HEK293 (cell line): ENCODE data around the gene HNRNPL.

Experiments
- FEZF1 ChIP-seq: fragments of 450-650 bp; formaldehyde crosslinking; IDR thresholded peaks from 2 replicates; pipeline ENCODE4 v1.5.1; 2016; ENCODE audit warnings: missing biosample characterization, missing genetic modification characterization
- HOXD13 ChIP-seq: sonication (generic); formaldehyde crosslinking; IDR thresholded peaks from 2 replicates; pipeline ENCODE4 v1.8.0; 2022; ENCODE audit warnings: missing genetic modification reagents, borderline replicate concordance
- IKZF3 ChIP-seq: fragments of 450-650 bp; IDR thresholded peaks from 2 replicates; pipeline ENCODE4 v1.5.0; 2018; ENCODE audit warnings: missing biosample characterization, mild to moderate bottlenecking, missing genetic modification characterization, moderate library complexity
- KLF16 ChIP-seq: fragments of 450-650 bp; formaldehyde crosslinking; IDR thresholded peaks from 2 replicates; pipeline ENCODE4 v1.5.1; 2017; ENCODE audit warnings: missing biosample characterization, missing genetic modification characterization
- KLF9 ChIP-seq: fragments of 450-650 bp; formaldehyde crosslinking; IDR thresholded peaks from 2 replicates; pipeline ENCODE4 v1.5.1; 2016; ENCODE audit warnings: missing biosample characterization, missing genetic modification characterization, low read depth
- MYNN ChIP-seq: fragments of 450-650 bp; formaldehyde crosslinking; IDR thresholded peaks from 2 replicates; pipeline ENCODE4 v1.5.1; 2016; ENCODE audit warnings: missing biosample characterization, missing genetic modification characterization, borderline replicate concordance
- MZF1 ChIP-seq: fragments of 450-650 bp; formaldehyde crosslinking; IDR thresholded peaks from 2 replicates; pipeline ENCODE4 v1.5.1; 2017; ENCODE audit warnings: missing biosample characterization, missing genetic modification characterization, borderline replicate concordance
- SP3 ChIP-seq: fragments of 450-650 bp; formaldehyde crosslinking; IDR thresholded peaks from 2 replicates; pipeline ENCODE4 v1.5.1; 2016; ENCODE audit warnings: missing biosample characterization, missing genetic modification characterization
- WT1 ChIP-seq: fragments of 450-650 bp; formaldehyde crosslinking; IDR thresholded peaks from 2 replicates; pipeline ENCODE4 v1.5.1; 2016; ENCODE audit warnings: missing biosample characterization, missing genetic modification characterization
- ZEB2 ChIP-seq: fragments of 450-650 bp; formaldehyde crosslinking; IDR thresholded peaks from 2 replicates; pipeline ENCODE4 v1.5.1; 2016; ENCODE audit warnings: missing biosample characterization, missing genetic modification characterization
- ZNF155 ChIP-seq: fragments of 450-650 bp; formaldehyde crosslinking; IDR thresholded peaks from 2 replicates; pipeline ENCODE4 v1.5.1; 2016; ENCODE audit warnings: missing biosample characterization, missing genetic modification characterization
- ZNF16 ChIP-seq: fragments of 450-650 bp; formaldehyde crosslinking; IDR thresholded peaks from 2 replicates; pipeline ENCODE4 v1.5.1; 2016; ENCODE audit warnings: low read depth, missing biosample characterization, missing genetic modification characterization
- ZNF248 ChIP-seq: fragments of 450-650 bp; formaldehyde crosslinking; IDR thresholded peaks from 2 replicates; pipeline ENCODE4 v1.5.1; 2017; ENCODE audit warnings: missing biosample characterization, missing genetic modification characterization
- ZNF266 ChIP-seq: fragments of 450-650 bp; formaldehyde crosslinking; IDR thresholded peaks from 2 replicates; pipeline ENCODE4 v1.5.1; 2016; ENCODE audit warnings: missing biosample characterization, missing genetic modification characterization, low read depth
- ZNF335 ChIP-seq: fragments of 450-650 bp; formaldehyde crosslinking; conservative IDR thresholded peaks from 2 replicates; pipeline ENCODE4 v1.5.1; 2016; ENCODE audit warnings: missing biosample characterization, missing genetic modification characterization
- ZNF426 ChIP-seq: fragments of 450-650 bp; formaldehyde crosslinking; IDR thresholded peaks from 2 replicates; pipeline ENCODE4 v1.5.1; 2017; ENCODE audit warnings: missing biosample characterization, missing genetic modification characterization, mild to moderate bottlenecking, inconsistent platforms, moderate library complexity
- ZNF600 ChIP-seq: fragments of 450-650 bp; formaldehyde crosslinking; IDR thresholded peaks from 2 replicates; pipeline ENCODE4 v1.5.1; 2016; ENCODE audit warnings: missing biosample characterization, missing genetic modification characterization
- ZNF610 ChIP-seq: fragments of 450-650 bp; formaldehyde crosslinking; IDR thresholded peaks from 2 replicates; pipeline ENCODE4 v1.5.1; 2016; ENCODE audit warnings: missing biosample characterization, missing genetic modification characterization, borderline replicate concordance
- ZNF658 ChIP-seq: fragments of 450-650 bp; formaldehyde crosslinking; IDR thresholded peaks from 2 replicates; pipeline ENCODE4; 2016; ENCODE audit warnings: missing biosample characterization, missing genetic modification characterization
- ZNF768 ChIP-seq: fragments of 450-650 bp; formaldehyde crosslinking; IDR thresholded peaks from 2 replicates; pipeline ENCODE4 v1.5.1; 2018; ENCODE audit warnings: missing biosample characterization, mild to moderate bottlenecking, missing genetic modification characterization
- ZNF785 ChIP-seq: fragments of 450-650 bp; formaldehyde crosslinking; IDR thresholded peaks from 2 replicates; pipeline ENCODE4 v1.5.1; 2016; ENCODE audit warnings: missing biosample characterization, missing genetic modification characterization
- ZNF837 ChIP-seq: fragments of 450-650 bp; formaldehyde crosslinking; IDR thresholded peaks from 2 replicates; pipeline ENCODE4 v1.5.1; 2016; ENCODE audit warnings: missing biosample characterization, missing genetic modification characterization
- ZSCAN23 ChIP-seq: fragments of 450-650 bp; formaldehyde crosslinking; IDR thresholded peaks from 2 replicates; pipeline ENCODE4 v1.5.1; 2016; ENCODE audit warnings: missing biosample characterization, missing genetic modification characterization
- TF ChIP-seq, protein P1 (sequence below): fragments of 450-650 bp; formaldehyde crosslinking; IDR thresholded peaks from 2 replicates; pipeline ENCODE4 v1.5.1; 2017; ENCODE audit warnings: missing biosample characterization, mild to moderate bottlenecking, missing genetic modification characterization, moderate library complexity
- TF ChIP-seq, protein P2 (sequence below): fragments of 450-650 bp; formaldehyde crosslinking; IDR thresholded peaks from 2 replicates; pipeline ENCODE4 v1.5.1; 2016; ENCODE audit warnings: missing biosample characterization, missing genetic modification characterization
- TF ChIP-seq, protein P3 (sequence below): fragments of 450-650 bp; formaldehyde crosslinking; IDR thresholded peaks from 2 replicates; pipeline ENCODE4 v1.5.1; 2017; ENCODE audit warnings: missing biosample characterization, missing genetic modification characterization
- TF ChIP-seq, protein P4 (sequence below): fragments of 450-650 bp; formaldehyde crosslinking; IDR thresholded peaks from 2 replicates; pipeline ENCODE4 v1.5.1; 2017; ENCODE audit warnings: missing biosample characterization, missing genetic modification characterization
- TF ChIP-seq, protein P5 (sequence below): fragments of 450-650 bp; formaldehyde crosslinking; IDR thresholded peaks from 2 replicates; pipeline ENCODE4 v1.5.1; 2016; ENCODE audit warnings: missing biosample characterization, missing genetic modification characterization
- TF ChIP-seq, protein P6 (sequence below): fragments of 450-650 bp; formaldehyde crosslinking; optimal IDR thresholded peaks from 2 replicates; pipeline ENCODE3; 2016; ENCODE audit warnings: missing biosample characterization, mild to moderate bottlenecking, missing genetic modification characterization

Gene HNRNPL

DNA sequence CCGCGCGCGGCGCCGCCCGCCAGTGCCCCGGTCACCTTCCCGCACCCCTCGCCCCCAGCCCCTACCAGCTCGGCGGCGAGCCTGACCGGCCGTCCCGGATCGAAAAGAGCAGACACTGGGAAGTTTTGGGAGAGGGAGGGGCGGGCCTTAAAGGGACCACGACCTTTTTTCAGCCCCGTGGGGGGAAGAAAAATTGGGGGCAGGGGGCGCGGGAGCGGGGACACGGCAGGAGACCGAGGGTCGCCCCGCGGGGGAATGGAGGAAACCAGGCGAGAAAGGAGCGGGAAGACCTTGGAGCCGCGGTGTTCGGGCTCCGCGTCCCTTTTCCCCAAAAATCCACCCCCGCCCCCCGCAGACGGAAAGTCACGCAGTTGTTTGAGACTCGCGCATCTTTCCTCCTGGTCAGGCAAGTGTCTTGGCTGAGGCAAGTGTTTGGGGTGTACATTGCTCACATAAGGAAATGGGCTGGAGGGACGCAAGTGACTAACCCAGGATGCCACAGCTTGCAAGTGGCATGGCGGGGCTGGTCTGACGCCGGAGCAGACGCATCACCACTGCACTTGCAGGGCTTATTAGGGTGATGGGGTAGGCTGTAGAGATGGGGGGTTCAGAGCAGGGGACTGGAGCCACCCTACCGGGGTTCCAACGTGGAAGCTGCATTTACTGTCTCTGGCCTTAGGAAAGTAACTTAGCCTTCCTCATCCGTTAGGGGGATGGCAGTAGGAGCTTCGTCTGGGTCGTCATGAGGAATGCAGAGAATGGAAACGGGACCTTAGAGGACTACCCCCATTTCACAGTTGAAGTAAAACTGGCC, 2.7 kb upstream of the HNRNPL start (continued):
- TF ChIP-seq, protein P1, sequence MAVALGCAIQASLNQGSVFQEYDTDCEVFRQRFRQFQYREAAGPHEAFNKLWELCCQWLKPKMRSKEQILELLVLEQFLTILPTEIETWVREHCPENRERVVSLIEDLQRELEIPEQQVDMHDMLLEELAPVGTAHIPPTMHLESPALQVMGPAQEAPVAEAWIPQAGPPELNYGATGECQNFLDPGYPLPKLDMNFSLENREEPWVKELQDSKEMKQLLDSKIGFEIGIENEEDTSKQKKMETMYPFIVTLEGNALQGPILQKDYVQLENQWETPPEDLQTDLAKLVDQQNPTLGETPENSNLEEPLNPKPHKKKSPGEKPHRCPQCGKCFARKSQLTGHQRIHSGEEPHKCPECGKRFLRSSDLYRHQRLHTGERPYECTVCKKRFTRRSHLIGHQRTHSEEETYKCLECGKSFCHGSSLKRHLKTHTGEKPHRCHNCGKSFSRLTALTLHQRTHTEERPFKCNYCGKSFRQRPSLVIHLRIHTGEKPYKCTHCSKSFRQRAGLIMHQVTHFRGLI (tag by site-specific recombination), result peak; percentile 72; the same call in 1 of the 2 replicates
- TF ChIP-seq KLF9 (tag by site-specific recombination) (peak; percentile 60), ZSCAN23 (tag by site-specific recombination) (0 out of 2 replicates have a peak, but pooled peaks have one; percentile 41), ZNF658 (tag by site-specific recombination) (no peak), FEZF1 (peak; percentile 15), ZNF785 (tag by site-specific recombination) (no peak), ZNF600 (tag by site-specific recombination) (peak; percentile 95), ZNF335 (tag by site-specific recombination) (peak; percentile 54), ZEB2 (tag by site-specific recombination) (peak; percentile 11; the same call in 1 of the 2 replicates), HOXD13 (CRISPR knock-in tag) (no peak), ZNF768 (tag by site-specific recombination) (no peak), KLF16 (tag by site-specific recombination) (peak; percentile 56; the same call in 1 of the 2 replicates), ZNF426 (tag by site-specific recombination) (no peak), ZNF248 (tag by site-specific recombination) (no peak), MZF1 (no peak), MYNN (tag by site-specific recombination) (no peak), ZNF155 (no peak), WT1 (tag by site-specific recombination) (0 out of 2 replicates have a peak, but pooled peaks have one; percentile 7), ZNF837 (no peak), ZNF16 (no peak), ZNF610 (tag by site-specific recombination) (0 out of 2 replicates have a peak, but pooled peaks have one; percentile 19), IKZF3 (tag by site-specific recombination) (0 out of 2 replicates have a peak, but pooled peaks have one; percentile 35), ZNF266 (no peak), SP3 (tag by site-specific recombination) (0 out of 2 replicates have a peak, but pooled peaks have one; percentile 3)
- TF ChIP-seq, protein P2, sequence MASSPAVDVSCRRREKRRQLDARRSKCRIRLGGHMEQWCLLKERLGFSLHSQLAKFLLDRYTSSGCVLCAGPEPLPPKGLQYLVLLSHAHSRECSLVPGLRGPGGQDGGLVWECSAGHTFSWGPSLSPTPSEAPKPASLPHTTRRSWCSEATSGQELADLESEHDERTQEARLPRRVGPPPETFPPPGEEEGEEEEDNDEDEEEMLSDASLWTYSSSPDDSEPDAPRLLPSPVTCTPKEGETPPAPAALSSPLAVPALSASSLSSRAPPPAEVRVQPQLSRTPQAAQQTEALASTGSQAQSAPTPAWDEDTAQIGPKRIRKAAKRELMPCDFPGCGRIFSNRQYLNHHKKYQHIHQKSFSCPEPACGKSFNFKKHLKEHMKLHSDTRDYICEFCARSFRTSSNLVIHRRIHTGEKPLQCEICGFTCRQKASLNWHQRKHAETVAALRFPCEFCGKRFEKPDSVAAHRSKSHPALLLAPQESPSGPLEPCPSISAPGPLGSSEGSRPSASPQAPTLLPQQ (tag by site-specific recombination), result 0 out of 2 replicates have a peak, but pooled peaks have one; percentile 33
- TF ChIP-seq, protein P3, sequence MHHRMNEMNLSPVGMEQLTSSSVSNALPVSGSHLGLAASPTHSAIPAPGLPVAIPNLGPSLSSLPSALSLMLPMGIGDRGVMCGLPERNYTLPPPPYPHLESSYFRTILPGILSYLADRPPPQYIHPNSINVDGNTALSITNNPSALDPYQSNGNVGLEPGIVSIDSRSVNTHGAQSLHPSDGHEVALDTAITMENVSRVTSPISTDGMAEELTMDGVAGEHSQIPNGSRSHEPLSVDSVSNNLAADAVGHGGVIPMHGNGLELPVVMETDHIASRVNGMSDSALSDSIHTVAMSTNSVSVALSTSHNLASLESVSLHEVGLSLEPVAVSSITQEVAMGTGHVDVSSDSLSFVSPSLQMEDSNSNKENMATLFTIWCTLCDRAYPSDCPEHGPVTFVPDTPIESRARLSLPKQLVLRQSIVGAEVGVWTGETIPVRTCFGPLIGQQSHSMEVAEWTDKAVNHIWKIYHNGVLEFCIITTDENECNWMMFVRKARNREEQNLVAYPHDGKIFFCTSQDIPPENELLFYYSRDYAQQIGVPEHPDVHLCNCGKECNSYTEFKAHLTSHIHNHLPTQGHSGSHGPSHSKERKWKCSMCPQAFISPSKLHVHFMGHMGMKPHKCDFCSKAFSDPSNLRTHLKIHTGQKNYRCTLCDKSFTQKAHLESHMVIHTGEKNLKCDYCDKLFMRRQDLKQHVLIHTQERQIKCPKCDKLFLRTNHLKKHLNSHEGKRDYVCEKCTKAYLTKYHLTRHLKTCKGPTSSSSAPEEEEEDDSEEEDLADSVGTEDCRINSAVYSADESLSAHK, result peak; percentile 7; the same call in 1 of the 2 replicates
- TF ChIP-seq, protein P4, sequence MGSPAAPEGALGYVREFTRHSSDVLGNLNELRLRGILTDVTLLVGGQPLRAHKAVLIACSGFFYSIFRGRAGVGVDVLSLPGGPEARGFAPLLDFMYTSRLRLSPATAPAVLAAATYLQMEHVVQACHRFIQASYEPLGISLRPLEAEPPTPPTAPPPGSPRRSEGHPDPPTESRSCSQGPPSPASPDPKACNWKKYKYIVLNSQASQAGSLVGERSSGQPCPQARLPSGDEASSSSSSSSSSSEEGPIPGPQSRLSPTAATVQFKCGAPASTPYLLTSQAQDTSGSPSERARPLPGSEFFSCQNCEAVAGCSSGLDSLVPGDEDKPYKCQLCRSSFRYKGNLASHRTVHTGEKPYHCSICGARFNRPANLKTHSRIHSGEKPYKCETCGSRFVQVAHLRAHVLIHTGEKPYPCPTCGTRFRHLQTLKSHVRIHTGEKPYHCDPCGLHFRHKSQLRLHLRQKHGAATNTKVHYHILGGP, result no peak
- TF ChIP-seq, protein P5, sequence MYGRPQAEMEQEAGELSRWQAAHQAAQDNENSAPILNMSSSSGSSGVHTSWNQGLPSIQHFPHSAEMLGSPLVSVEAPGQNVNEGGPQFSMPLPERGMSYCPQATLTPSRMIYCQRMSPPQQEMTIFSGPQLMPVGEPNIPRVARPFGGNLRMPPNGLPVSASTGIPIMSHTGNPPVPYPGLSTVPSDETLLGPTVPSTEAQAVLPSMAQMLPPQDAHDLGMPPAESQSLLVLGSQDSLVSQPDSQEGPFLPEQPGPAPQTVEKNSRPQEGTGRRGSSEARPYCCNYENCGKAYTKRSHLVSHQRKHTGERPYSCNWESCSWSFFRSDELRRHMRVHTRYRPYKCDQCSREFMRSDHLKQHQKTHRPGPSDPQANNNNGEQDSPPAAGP, result 0 out of 2 replicates have a peak, but pooled peaks have one; percentile 25
- TF ChIP-seq, protein P6, sequence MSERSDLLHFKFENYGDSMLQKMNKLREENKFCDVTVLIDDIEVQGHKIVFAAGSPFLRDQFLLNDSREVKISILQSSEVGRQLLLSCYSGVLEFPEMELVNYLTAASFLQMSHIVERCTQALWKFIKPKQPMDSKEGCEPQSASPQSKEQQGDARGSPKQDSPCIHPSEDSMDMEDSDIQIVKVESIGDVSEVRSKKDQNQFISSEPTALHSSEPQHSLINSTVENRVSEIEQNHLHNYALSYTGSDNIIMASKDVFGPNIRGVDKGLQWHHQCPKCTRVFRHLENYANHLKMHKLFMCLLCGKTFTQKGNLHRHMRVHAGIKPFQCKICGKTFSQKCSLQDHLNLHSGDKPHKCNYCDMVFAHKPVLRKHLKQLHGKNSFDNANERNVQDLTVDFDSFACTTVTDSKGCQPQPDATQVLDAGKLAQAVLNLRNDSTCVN (tag by site-specific recombination), result peak; percentile 41
